OCI-M2 (cell line): Measurements from ENCODE around the gene TRMT11.
"Not testable (repeated sequence)": the region's sequence is repeated elsewhere in the genome, so short reads cannot be mapped to it uniquely, and the experiment has no call there.

ENCODE experiments used
- DNase-seq: peaks from one replicate; lab custom pipeline; 2025; ENCODE audit not compliant: unreplicated experiment; lab: John Stamatoyannopoulos, UW

The TRMT11 gene

GRCh38 chr6:126041516-126041915, 55.2 kb downstream of the TRMT11 start:
- DNase-seq, result no peak

- no peak for DNase-seq
These were observed 55.7 kb downstream of the TRMT11 start for GRCh38 chr6:126042001-126042419.

GRCh38 chr6:126047648-126048047, 61.3 kb downstream of the TRMT11 start:
- DNase-seq, result no peak

GRCh38 chr6:126048635-126049034, 62.3 kb downstream of the TRMT11 start:
- no peak for DNase-seq

GRCh38 chr6:126050795-126051194, 64.5 kb downstream of the TRMT11 start:
- no peak for DNase-seq

GRCh38 chr6:126051791-126052190, 65.5 kb downstream of the TRMT11 start:
- no peak for DNase-seq

- DNase-seq, result no peak
These were observed 66.1 kb downstream of the TRMT11 start for GRCh38 chr6:126052485-126052884.

- DNase-seq, result no peak
These were observed 67.9 kb downstream of the TRMT11 start for GRCh38 chr6:126054258-126054702.

- DNase-seq, result no peak
These were observed 68.5 kb downstream of the TRMT11 start for GRCh38 chr6:126054802-126055201.

- DNase-seq, result no peak
These were observed 69.1 kb downstream of the TRMT11 start for GRCh38 chr6:126055449-126055848.

- no peak for DNase-seq
These were observed 70.1 kb downstream of the TRMT11 start for GRCh38 chr6:126056355-126057004.

- DNase-seq, result not testable (repeated sequence)
These were observed 71.7 kb downstream of the TRMT11 start for GRCh38 chr6:126058085-126058484.

- no peak for DNase-seq
These were observed 74.1 kb downstream of the TRMT11 start for GRCh38 chr6:126060400-126060799.

- DNase-seq, result no peak
These were observed 77.3 kb downstream of the TRMT11 start for GRCh38 chr6:126063512-126064146.

GRCh38 chr6:126064257-126064747, 78.0 kb downstream of the TRMT11 start:
- no peak for DNase-seq

- no peak for DNase-seq
These were observed 78.5 kb downstream of the TRMT11 start for GRCh38 chr6:126064748-126065401.

GRCh38 chr6:126066053-126067048, 80.0 kb downstream of the TRMT11 start:
- no peak for DNase-seq

- DNase-seq, result no peak
These were observed 80.7 kb downstream of the TRMT11 start for GRCh38 chr6:126067073-126067472.

- DNase-seq, result no peak
These were observed 83.1 kb downstream of the TRMT11 start for GRCh38 chr6:126069449-126069848.

GRCh38 chr6:126071000-126071647, 84.8 kb downstream of the TRMT11 start:
- no peak for DNase-seq
